Central memory CD8-positive, alpha-beta T cell (primary cell): ENCODE measurements around the gene MYO10.

Source experiments
- ATAC-seq: fragments of 150-1000 bp; cut with Tn5 transposase; replicated peaks from 2 replicates; pipeline ENCODE4 v1.10.0; 2022; ENCODE audit warnings: mild to moderate bottlenecking, moderate FRiP score, moderate number of reproducible peaks; ENCODE audit not compliant: poor library complexity, severe bottlenecking; ENCODE audit errors: extremely low read depth
- DNase-seq, 2 donors: peaks; one replicate each; pipeline ENCODE4 v3.0.0; 2021; ENCODE audit warnings: low spot score in 2 of 2
- H3K27ac Mint-ChIP-seq: one replicate; pipeline ENCODE4 v1.8.0; 2022; ENCODE audit warnings: low read depth, mild to moderate bottlenecking, moderate library complexity, mixed read lengths
- H3K27me3 Mint-ChIP-seq: one replicate; pipeline ENCODE4 v1.8.0; 2022; ENCODE audit warnings: mixed read lengths
- H3K36me3 Mint-ChIP-seq: one replicate; pipeline ENCODE4 v1.8.0; 2022; ENCODE audit warnings: mild to moderate bottlenecking, moderate library complexity, mixed read lengths; ENCODE audit not compliant: insufficient read depth
- H3K4me1 Mint-ChIP-seq: one replicate; pipeline ENCODE4 v1.8.0; 2022; ENCODE audit warnings: mixed read lengths
- H3K4me3 Mint-ChIP-seq: one replicate; pipeline ENCODE4 v1.8.0; 2022; ENCODE audit warnings: mild to moderate bottlenecking, moderate library complexity, mixed read lengths
- H3K9me3 Mint-ChIP-seq: one replicate; pipeline ENCODE4 v1.8.0; 2022; ENCODE audit warnings: mixed read lengths

The MYO10 gene

DNA sequence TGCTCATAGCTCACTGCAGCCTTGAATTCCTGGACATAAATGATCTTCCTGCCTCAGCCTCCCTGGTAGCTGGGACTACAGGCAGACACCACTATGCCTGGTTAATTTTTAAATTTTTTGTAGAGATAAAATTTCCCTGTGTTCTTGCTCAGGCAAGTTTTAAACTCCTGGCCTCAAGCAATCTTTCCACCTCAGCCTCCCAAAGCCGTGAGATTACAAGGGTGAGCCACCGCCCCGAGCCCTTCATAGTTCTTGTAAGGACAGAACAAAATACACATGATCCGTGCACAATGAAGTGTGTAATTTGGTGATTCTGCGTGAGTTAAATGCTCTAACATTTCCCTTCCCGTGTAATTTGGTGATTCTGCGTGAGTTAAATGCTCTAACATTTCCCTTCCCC, 27.7 kb upstream of the MYO10 start:
- Mint-ChIP-seq H3K4me3 (no peak overlapping the region), H3K9me3 (no peaks in the 10 kb centered on the region), H3K27ac (no peak overlapping the region), H3K36me3 (no peaks in the 10 kb centered on the region), H3K27me3 (no peaks in the 10 kb centered on the region), H3K4me1 (no peaks in the 10 kb centered on the region)
- DNase-seq = no peak
- no peak for ATAC-seq

GRCh38 chr5:16961131-16961530, 25.0 kb upstream of the MYO10 start:
- ATAC-seq (no peak), DNase-seq (no peak)
- no peaks in the 10 kb centered on the region for H3K36me3 Mint-ChIP-seq
- no peak overlapping the region for H3K27ac Mint-ChIP-seq
- no peaks in the 10 kb centered on the region for H3K27me3 Mint-ChIP-seq
- H3K9me3 Mint-ChIP-seq = peaks cover 6% of the 10 kb centered on the region
- no peaks in the 10 kb centered on the region for H3K4me1 Mint-ChIP-seq
- H3K4me3 Mint-ChIP-seq = no peak overlapping the region

DNA sequence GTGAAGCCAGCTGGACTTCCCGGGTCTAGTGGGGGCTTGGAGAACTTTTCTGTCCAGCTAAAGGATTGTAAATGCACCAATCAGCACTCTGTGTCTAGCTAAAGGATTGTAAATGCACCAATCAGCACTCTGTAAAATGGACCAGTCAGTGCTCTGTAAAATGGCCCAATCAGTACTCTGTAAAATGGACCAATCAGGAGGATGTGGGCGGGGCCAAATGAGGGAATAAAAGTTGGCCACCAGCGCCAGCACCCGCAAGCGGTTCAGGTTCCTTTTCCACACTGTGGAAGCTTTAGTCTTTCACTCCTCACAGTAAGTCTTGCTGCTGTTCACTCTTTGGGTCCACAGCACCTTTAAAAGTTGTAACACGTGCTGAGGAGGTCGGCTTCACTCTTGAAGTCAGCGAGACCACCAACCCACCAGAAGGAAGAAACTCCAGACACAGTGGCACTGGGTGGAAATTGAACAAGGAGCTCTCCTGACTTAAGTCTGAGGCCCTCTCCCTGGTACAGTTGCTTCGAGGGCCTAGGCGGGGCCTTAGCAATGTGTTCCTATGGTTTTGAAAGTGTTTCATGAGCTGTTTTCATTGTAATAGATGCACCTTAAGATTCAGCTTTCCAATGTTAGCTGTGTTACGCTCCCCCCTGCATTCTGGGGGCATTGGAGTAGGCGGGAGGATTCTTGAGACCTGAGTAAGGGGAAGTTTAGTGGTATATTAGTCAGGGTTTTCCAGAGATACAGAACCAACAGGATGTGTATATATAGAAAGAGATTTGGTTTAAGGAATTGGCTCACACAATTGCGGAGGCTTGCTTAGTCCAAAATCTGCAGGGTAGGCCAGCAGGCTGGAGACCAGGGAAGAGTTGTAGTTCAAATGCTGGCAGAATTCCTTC, 21.5 kb upstream of the MYO10 start:
- no peak for DNase-seq

DNA sequence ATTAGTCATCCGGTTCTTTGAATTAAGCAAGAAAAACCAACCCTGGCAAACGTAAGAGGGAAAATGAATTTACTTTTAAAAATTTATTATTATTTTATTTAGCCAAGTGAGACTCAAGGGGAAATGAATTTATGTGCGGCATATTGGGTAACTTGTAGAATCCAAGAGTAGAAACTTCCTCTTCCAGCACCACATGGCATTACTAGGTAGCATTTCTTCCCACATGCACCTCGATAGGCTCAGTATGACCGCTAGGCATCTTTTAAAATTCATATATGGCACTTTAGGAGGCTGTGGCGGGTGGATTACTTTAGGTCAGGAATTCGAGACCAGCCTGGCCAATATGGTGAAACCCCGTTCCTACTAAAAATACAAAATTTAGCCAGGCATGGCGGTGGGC, 17.6 kb upstream of the MYO10 start:
- no peaks in the 10 kb centered on the region for H3K27me3 Mint-ChIP-seq

More for the DNA sequence above, 21.5 kb upstream of the MYO10 start:
- Mint-ChIP-seq H3K9me3 (peaks cover 6% of the 10 kb centered on the region), H3K27me3 (no peaks in the 10 kb centered on the region), H3K4me1 (no peaks in the 10 kb centered on the region), H3K4me3 (no peak overlapping the region), H3K27ac (no peak overlapping the region), H3K36me3 (no peaks in the 10 kb centered on the region)
- ATAC-seq = no peak

GRCh38 chr5:16952968-16953671, 17.0 kb upstream of the MYO10 start:
- H3K27ac Mint-ChIP-seq = no peak overlapping the region
- H3K9me3 Mint-ChIP-seq = peaks cover 12% of the 10 kb centered on the region
- H3K4me1 Mint-ChIP-seq = no peaks in the 10 kb centered on the region
- H3K27me3 Mint-ChIP-seq = no peaks in the 10 kb centered on the region
- no peak overlapping the region for H3K4me3 Mint-ChIP-seq
- ATAC-seq (no peak), DNase-seq (no peak)
- H3K36me3 Mint-ChIP-seq = peaks cover 1% of the 10 kb centered on the region

More for the DNA sequence above, 17.6 kb upstream of the MYO10 start:
- Mint-ChIP-seq H3K4me1 (no peaks in the 10 kb centered on the region), H3K4me3 (no peak overlapping the region), H3K9me3 (peaks cover 12% of the 10 kb centered on the region), H3K27ac (no peak overlapping the region), H3K36me3 (peaks cover 1% of the 10 kb centered on the region)
- no peak for ATAC-seq
- no peak for DNase-seq

DNA sequence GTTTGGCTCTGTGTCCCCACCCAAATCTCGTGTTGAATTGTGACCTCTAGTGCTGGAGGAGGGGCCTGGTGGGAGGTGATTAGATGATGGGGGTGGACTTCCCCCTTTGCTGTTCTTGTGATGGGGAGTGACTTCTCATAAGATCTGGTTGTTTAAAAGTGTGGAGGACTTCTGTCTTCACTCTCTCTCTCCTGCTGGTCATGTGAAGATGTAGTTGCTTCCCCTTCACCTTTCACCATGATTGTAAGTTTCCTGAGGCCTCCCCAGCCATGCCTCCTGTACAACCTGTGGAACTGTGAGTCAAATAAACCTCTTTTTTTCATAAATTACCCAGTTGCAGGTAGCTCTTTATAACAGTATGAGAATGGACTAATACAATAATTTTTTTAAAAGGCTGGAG, 10.6 kb upstream of the MYO10 start:
- no peaks in the 10 kb centered on the region for H3K27me3 Mint-ChIP-seq
- no peak overlapping the region for H3K27ac Mint-ChIP-seq
- DNase-seq (no peak), ATAC-seq (no peak)
- H3K4me1 Mint-ChIP-seq = no peaks in the 10 kb centered on the region
- peaks cover 23% of the 10 kb centered on the region for H3K9me3 Mint-ChIP-seq
- H3K4me3 Mint-ChIP-seq = no peak overlapping the region
- peaks cover 1% of the 10 kb centered on the region for H3K36me3 Mint-ChIP-seq

GRCh38 chr5:16944816-16945562, 8.9 kb upstream of the MYO10 start:
- Mint-ChIP-seq H3K27ac (no peak overlapping the region), H3K4me1 (no peaks in the 10 kb centered on the region), H3K36me3 (no peaks in the 10 kb centered on the region), H3K4me3 (no peak overlapping the region), H3K27me3 (no peaks in the 10 kb centered on the region), H3K9me3 (peaks cover 29% of the 10 kb centered on the region)
- DNase-seq (no peak), ATAC-seq (no peak)

DNA sequence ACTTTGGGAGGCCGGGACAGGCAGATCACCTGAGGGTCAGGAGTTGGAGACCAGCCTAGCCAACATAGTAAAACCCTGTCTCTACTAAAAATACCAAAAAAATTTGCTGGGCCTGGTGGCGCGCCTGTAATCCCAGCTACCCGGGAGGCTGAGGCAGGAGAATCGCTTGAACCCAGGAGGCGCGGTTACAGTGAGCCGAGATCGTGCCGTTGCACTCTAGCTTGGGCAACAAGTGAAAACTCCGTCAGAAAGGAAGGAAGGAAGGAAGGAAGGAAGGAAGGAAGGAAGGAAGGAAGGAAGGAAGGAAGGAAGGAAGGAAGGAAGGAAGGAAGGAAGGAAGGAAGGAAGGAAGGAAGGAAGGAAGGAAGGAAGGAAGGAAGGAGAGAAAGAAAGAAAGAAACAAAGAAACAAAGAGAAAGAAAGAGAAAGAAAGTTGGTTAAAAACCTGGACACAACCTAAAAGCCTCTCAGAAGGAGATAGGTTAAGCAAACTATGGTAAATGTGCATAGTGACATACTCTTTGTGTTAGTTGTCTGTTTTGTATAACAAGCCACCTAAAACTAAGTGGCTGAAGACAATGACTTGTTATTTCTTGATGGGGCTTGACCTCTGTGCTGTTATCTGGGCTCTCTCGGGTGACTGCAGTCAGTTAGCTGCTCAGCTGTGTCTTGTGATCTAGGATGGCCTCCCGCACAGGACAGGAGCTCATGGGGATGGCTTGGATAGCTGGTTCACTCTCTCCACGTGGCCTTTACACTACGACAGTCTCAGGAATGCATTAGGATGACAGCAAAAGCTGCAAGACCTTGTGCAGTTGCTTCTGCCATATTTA, 8.0 kb upstream of the MYO10 start:
- Mint-ChIP-seq H3K27me3 (no peaks in the 10 kb centered on the region), H3K4me1 (no peaks in the 10 kb centered on the region), H3K36me3 (no peaks in the 10 kb centered on the region), H3K9me3 (peaks cover 24% of the 10 kb centered on the region), H3K27ac (no peak overlapping the region), H3K4me3 (no peak overlapping the region)
- no peak for DNase-seq
- ATAC-seq = no peak

GRCh38 chr5:16937503-16938161, 1.5 kb upstream of the MYO10 start:
- ATAC-seq (no peak), DNase-seq (no peak)
- H3K9me3 Mint-ChIP-seq = peaks cover 11% of the 10 kb centered on the region
- peaks cover 51% of the 10 kb centered on the region for H3K27me3 Mint-ChIP-seq
- no peaks in the 10 kb centered on the region for H3K4me1 Mint-ChIP-seq
- H3K36me3 Mint-ChIP-seq = no peaks in the 10 kb centered on the region
- H3K4me3 Mint-ChIP-seq = peak overlapping the region; percentile 25
- H3K27ac Mint-ChIP-seq = no peak overlapping the region

- Mint-ChIP-seq H3K4me3 (peak overlapping the region; percentile 25), H3K4me1 (no peaks in the 10 kb centered on the region), H3K9me3 (peaks cover 7% of the 10 kb centered on the region), H3K27ac (no peak overlapping the region), H3K36me3 (no peaks in the 10 kb centered on the region), H3K27me3 (peaks cover 57% of the 10 kb centered on the region)
- DNase-seq (no peak), ATAC-seq (no peak)
Measured at GRCh38 chr5:16936989-16937438, 926 bp upstream of the MYO10 start.

GRCh38 chr5:16935231-16936149, 598 bp downstream of the MYO10 start:
- peaks cover 6% of the 10 kb centered on the region for H3K9me3 Mint-ChIP-seq
- no peaks in the 10 kb centered on the region for H3K4me1 Mint-ChIP-seq
- ATAC-seq (no peak), DNase-seq (no peak)
- H3K4me3 Mint-ChIP-seq = peak overlapping the region; percentile 60
- H3K27me3 Mint-ChIP-seq = peaks cover 63% of the 10 kb centered on the region
- H3K27ac Mint-ChIP-seq = no peak overlapping the region
- H3K36me3 Mint-ChIP-seq = no peaks in the 10 kb centered on the region
